Natural killer cell treated with Interleukin-12 subunit alpha and Interleukin-12 subunit beta and Interleukin-15 and Interleukin-18, amount 100 ng/mL, for 72 hours (primary cell): ENCODE data around the gene DNAH14. TPM values are rescaled to one million over a fixed set of nuclear protein-coding genes. Genes with fewer than 3 reads are reported as not detected.

Experiments
- ATAC-seq, 2 donors: fragments of 150-1000 bp; cut with Tn5 transposase in 1 of 2; sonication (Bioruptor Pico), chemical (Tn5 transposase) in 1 of 2; 2 replicates each; pipeline ENCODE4 v1.10.0; 2021
- DNase-seq: peaks from one replicate; pipeline ENCODE4 v3.0.0; 2022; ENCODE audit warnings: low spot score
- H3K27ac Mint-ChIP-seq, 2 donors: 1 replicate in 1 of 2; 2 replicates in 1 of 2; pipeline ENCODE4 v1.8.0; 2022; ENCODE audit warnings: mixed read lengths in 2 of 2, mild to moderate bottlenecking in 1 of 2, moderate library complexity in 1 of 2
- H3K27me3 Mint-ChIP-seq, 2 donors: 1 replicate in 1 of 2; 2 replicates in 1 of 2; pipeline ENCODE4 v1.8.0; 2022; ENCODE audit warnings: mixed read lengths in 2 of 2
- H3K36me3 Mint-ChIP-seq: one replicate; pipeline ENCODE4 v1.8.0; 2022; ENCODE audit warnings: mixed read lengths
- H3K4me1 Mint-ChIP-seq, 2 donors: 1 replicate in 1 of 2; 2 replicates in 1 of 2; pipeline ENCODE4 v1.8.0; 2022; ENCODE audit warnings: low read depth in 2 of 2, mixed read lengths in 2 of 2, mild to moderate bottlenecking in 1 of 2
- H3K4me3 Mint-ChIP-seq: one replicate; pipeline ENCODE4 v1.8.0; 2022; ENCODE audit warnings: mixed read lengths
- H3K9me3 Mint-ChIP-seq: 2 replicates; pipeline ENCODE4 v1.8.0; 2022; ENCODE audit warnings: mixed read lengths
- total RNA-seq, 2 donors: library from RNA; stranded (reverse); gene quantifications; one replicate each; pipeline ENCODE4 v1.2.3, GENCODE V29; 2022

DNAH14 gene
- total RNA-seq, 2 donors from 2014 or later: 1.4 to 1.7 TPM

GRCh38 chr1:225427235-225428067 is 498.0 kb downstream of the DNAH14 start, which contains the start of gene LBR:
Gene LBR, minus strand, starts transcription at chr1:225428038. Its CDS starts 3,963 bp downstream, at chr1:225424075.
- H3K27me3 Mint-ChIP-seq: no peaks in the 10 kb centered on the region

GRCh38 chr1:225428068-225428880 is 498.8 kb downstream of the DNAH14 start:
- Mint-ChIP-seq H3K9me3 (no peaks in the 10 kb centered on the region), H3K36me3 (no peaks in the 10 kb centered on the region), H3K27me3 (no peaks in the 10 kb centered on the region), H3K4me3 (peak overlapping the region; percentile 97), H3K27ac (peak overlapping the region; percentile 67 to 76), H3K4me1 (peaks cover 35 to 47% of the 10 kb centered on the region in 2 donors)
- DNase-seq (peak; percentile 95), ATAC-seq (peak; percentile 98)

More at GRCh38 chr1:225427235-225428067, 498.0 kb downstream of the DNAH14 start, which contains the start of gene LBR:
- DNase-seq (no peak), ATAC-seq (peak; percentile 50 to 65)
- Mint-ChIP-seq H3K4me3 (peak within 1 kb of the TSS; percentile 97), H3K4me1 (peaks cover 42 to 49% of the 10 kb centered on the region in 2 donors), H3K9me3 (no peaks in the 10 kb centered on the region), H3K27ac (peak within 1 kb of the TSS; percentile 69 to 76), H3K36me3 (no peaks in the 10 kb centered on the region)

- Mint-ChIP-seq H3K9me3 (no peaks in the 10 kb centered on the region), H3K36me3 (no peaks in the 10 kb centered on the region), H3K4me3 (peak overlapping the region; percentile 97), H3K4me1 (peaks cover 29 to 40% of the 10 kb centered on the region in 2 donors), H3K27ac (peak overlapping the region; percentile 67 to 76), H3K27me3 (no peaks in the 10 kb centered on the region)
- ATAC-seq (no peak), DNase-seq (no peak)
Measured at GRCh38 chr1:225428881-225429455, 499.5 kb downstream of the DNAH14 start.

GRCh38 chr1:225430301-225430700 is 500.8 kb downstream of the DNAH14 start:
- Mint-ChIP-seq H3K27me3 (no peaks in the 10 kb centered on the region), H3K27ac (no peak overlapping the region), H3K4me1 (peaks cover 20 to 29% of the 10 kb centered on the region in 2 donors), H3K4me3 (no peak overlapping the region), H3K36me3 (no peaks in the 10 kb centered on the region), H3K9me3 (no peaks in the 10 kb centered on the region)
- DNase-seq (no peak), ATAC-seq (no peak)

GRCh38 chr1:225431081-225431863 is 501.8 kb downstream of the DNAH14 start:
- no peaks in the 10 kb centered on the region for H3K36me3 Mint-ChIP-seq
- ATAC-seq (no peak), DNase-seq (no peak)
- H3K4me1 Mint-ChIP-seq: peaks cover 12 to 19% of the 10 kb centered on the region in 2 donors
- no peak overlapping the region for H3K4me3 Mint-ChIP-seq
- no peak overlapping the region for H3K27ac Mint-ChIP-seq
- H3K9me3 Mint-ChIP-seq: no peaks in the 10 kb centered on the region
- peaks cover 0 to 4% of the 10 kb centered on the region in 2 donors for H3K27me3 Mint-ChIP-seq

GRCh38 chr1:225434046-225434445 is 504.6 kb downstream of the DNAH14 start:
- no peaks in the 10 kb centered on the region for H3K36me3 Mint-ChIP-seq
- H3K4me1 Mint-ChIP-seq: peaks cover 5 to 10% of the 10 kb centered on the region in 2 donors
- DNase-seq (no peak), ATAC-seq (no peak)
- no peak overlapping the region for H3K27ac Mint-ChIP-seq
- H3K4me3 Mint-ChIP-seq: no peak overlapping the region
- H3K9me3 Mint-ChIP-seq: no peaks in the 10 kb centered on the region
- H3K27me3 Mint-ChIP-seq: peaks cover 0 to 4% of the 10 kb centered on the region in 2 donors

- H3K4me3 Mint-ChIP-seq: no peak overlapping the region
- H3K27ac Mint-ChIP-seq: no peak overlapping the region
- H3K4me1 Mint-ChIP-seq: peaks cover 0 to 4% of the 10 kb centered on the region in 2 donors
- H3K9me3 Mint-ChIP-seq: no peaks in the 10 kb centered on the region
- H3K36me3 Mint-ChIP-seq: no peaks in the 10 kb centered on the region
- peaks cover 0 to 4% of the 10 kb centered on the region in 2 donors for H3K27me3 Mint-ChIP-seq
- ATAC-seq: no peak
- no peak for DNase-seq
Measured at GRCh38 chr1:225435076-225435475, 505.6 kb downstream of the DNAH14 start.

GRCh38 chr1:225435487-225435886 is 506.0 kb downstream of the DNAH14 start:
- Mint-ChIP-seq H3K27ac (peak overlapping the region in 1 of 2 donors; percentile 6), H3K9me3 (no peaks in the 10 kb centered on the region), H3K4me3 (no peak overlapping the region), H3K4me1 (peaks cover 0 to under 1% of the 10 kb centered on the region in 2 donors), H3K27me3 (peaks cover 0 to 4% of the 10 kb centered on the region in 2 donors), H3K36me3 (no peaks in the 10 kb centered on the region)
- ATAC-seq: no peak
- DNase-seq: no peak

- Mint-ChIP-seq H3K4me3 (no peak overlapping the region), H3K36me3 (no peaks in the 10 kb centered on the region), H3K4me1 (no peaks in the 10 kb centered on the region), H3K9me3 (no peaks in the 10 kb centered on the region), H3K27ac (peak overlapping the region in 1 of 2 donors; percentile 6), H3K27me3 (peaks cover 0 to 4% of the 10 kb centered on the region in 2 donors)
- DNase-seq (no peak), ATAC-seq (no peak)
Measured at GRCh38 chr1:225435957-225436392, 506.5 kb downstream of the DNAH14 start.

- DNase-seq (no peak), ATAC-seq (no peak)
- Mint-ChIP-seq H3K27ac (peak overlapping the region in 1 of 2 donors; percentile 62), H3K36me3 (no peaks in the 10 kb centered on the region), H3K27me3 (peaks cover 0 to 4% of the 10 kb centered on the region in 2 donors), H3K4me1 (peaks cover 11 to 16% of the 10 kb centered on the region in 2 donors), H3K4me3 (no peak overlapping the region), H3K9me3 (no peaks in the 10 kb centered on the region)
Measured at GRCh38 chr1:225437710-225438437, 508.4 kb downstream of the DNAH14 start.

- no peak for ATAC-seq
- H3K9me3 Mint-ChIP-seq: no peaks in the 10 kb centered on the region
- H3K4me3 Mint-ChIP-seq: no peak overlapping the region
- peaks cover 0 to 3% of the 10 kb centered on the region in 2 donors for H3K27me3 Mint-ChIP-seq
- no peak for DNase-seq
- no peak overlapping the region for H3K27ac Mint-ChIP-seq
- peaks cover 33 to 40% of the 10 kb centered on the region in 2 donors for H3K4me1 Mint-ChIP-seq
- H3K36me3 Mint-ChIP-seq: no peaks in the 10 kb centered on the region
Measured at GRCh38 chr1:225440380-225441221, 511.1 kb downstream of the DNAH14 start.
